B cell (primary cell): Measurements from ENCODE around the gene LYRM1.

ENCODE experiments used
- EZH2 ChIP-seq: IDR thresholded peaks from 2 replicates; pipeline ENCODE4 v1.6.1; 2012; ENCODE audit warnings: borderline replicate concordance, low read depth, mild to moderate bottlenecking, moderate library complexity, low read length; ENCODE audit not compliant: insufficient read depth, poor library complexity, severe bottlenecking
- TF ChIP-seq, protein P1 (sequence below): fragments of 200-600 bp; IDR thresholded peaks from one replicate; pipeline ENCODE4 v1.8.0; 2022; ENCODE audit warnings: antibody characterized with exemption, mild to moderate bottlenecking

DNA sequence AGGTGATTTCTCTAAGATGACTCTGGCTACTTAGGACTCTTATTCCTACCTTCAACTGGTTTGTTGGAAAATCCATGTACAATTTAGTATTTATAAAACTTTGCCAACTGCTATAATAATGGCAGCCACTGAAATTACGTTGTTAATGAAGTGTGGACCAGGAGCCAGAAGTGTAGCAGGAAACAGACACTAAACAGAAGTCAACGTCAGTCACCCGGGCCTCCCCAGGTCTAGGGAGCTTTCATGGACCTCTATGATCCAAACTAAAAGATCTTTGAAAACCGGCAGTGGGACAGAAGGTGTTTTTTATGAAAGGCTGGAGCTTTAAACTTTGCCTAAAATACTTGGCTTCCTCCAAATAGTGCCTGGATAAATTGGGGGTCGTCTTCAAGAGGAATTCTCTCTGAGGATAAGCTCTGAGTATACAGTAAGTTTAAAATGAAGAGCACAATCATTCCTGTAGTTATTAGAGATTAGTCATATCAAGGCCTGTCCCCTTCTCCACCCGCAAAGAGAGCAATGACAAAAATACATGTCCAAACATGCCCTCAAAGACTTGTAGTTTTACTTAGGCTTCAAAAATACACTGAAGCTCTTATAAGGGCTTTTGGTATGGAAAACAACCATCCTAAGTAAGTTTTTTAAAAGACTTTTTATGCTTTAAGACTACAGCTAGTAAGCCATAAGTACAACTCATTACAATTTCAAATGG lies 35.0 kb upstream of the LYRM1 start:
- no peak for TF ChIP-seq EZH2
- TF ChIP-seq, protein P1, sequence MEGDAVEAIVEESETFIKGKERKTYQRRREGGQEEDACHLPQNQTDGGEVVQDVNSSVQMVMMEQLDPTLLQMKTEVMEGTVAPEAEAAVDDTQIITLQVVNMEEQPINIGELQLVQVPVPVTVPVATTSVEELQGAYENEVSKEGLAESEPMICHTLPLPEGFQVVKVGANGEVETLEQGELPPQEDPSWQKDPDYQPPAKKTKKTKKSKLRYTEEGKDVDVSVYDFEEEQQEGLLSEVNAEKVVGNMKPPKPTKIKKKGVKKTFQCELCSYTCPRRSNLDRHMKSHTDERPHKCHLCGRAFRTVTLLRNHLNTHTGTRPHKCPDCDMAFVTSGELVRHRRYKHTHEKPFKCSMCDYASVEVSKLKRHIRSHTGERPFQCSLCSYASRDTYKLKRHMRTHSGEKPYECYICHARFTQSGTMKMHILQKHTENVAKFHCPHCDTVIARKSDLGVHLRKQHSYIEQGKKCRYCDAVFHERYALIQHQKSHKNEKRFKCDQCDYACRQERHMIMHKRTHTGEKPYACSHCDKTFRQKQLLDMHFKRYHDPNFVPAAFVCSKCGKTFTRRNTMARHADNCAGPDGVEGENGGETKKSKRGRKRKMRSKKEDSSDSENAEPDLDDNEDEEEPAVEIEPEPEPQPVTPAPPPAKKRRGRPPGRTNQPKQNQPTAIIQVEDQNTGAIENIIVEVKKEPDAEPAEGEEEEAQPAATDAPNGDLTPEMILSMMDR, result no peak
